Gastroesophageal sphincter (tissue), 4 donors: ENCODE results near the gene IL6ST. TPM values are rescaled to one million over a fixed set of nuclear protein-coding genes. Genes with fewer than 3 reads are reported as not detected.

Experiments
- ATAC-seq: fragments of 150-250 bp; one replicate; pipeline ENCODE4 v1.9.1; 2016; ENCODE audit warnings: mild to moderate bottlenecking, moderate library complexity
- H3K27ac ChIP-seq, 4 donors: fragments of 200-600 bp; sonication (generic) in 3 of 4; 1 replicate in 3 of 4; 2 replicates in 1 of 4; pipeline ENCODE4 v1.5.1; 2016 to 2019
- H3K27me3 ChIP-seq: fragments of 200-600 bp; sonication (generic); one replicate; pipeline ENCODE4 v1.5.1; 2019
- H3K36me3 ChIP-seq, 2 donors: fragments of 200-600 bp; sonication (generic); one replicate each; pipeline ENCODE4 v1.5.1; 2019; ENCODE audit warnings: control low read depth in 1 of 2
- H3K4me1 ChIP-seq, 3 donors: fragments of 200-600 bp; sonication (generic); 1 replicate in 2 of 3; 2 replicates in 1 of 3; pipeline ENCODE4 v1.5.1; 2016 to 2019; ENCODE audit warnings: control low read depth in 2 of 3
- H3K4me3 ChIP-seq, 2 donors: fragments of 200-600 bp; sonication (generic); one replicate each; pipeline ENCODE4 v1.5.1; 2019; ENCODE audit warnings: mild to moderate bottlenecking in 1 of 2, moderate library complexity in 1 of 2
- H3K9me3 ChIP-seq, 3 donors: fragments of 200-600 bp; sonication (generic); one replicate each; pipeline ENCODE4 v1.5.1; 2017 to 2019; ENCODE audit warnings: control low read depth in 2 of 3
- CTCF ChIP-seq, 4 experiments: fragments of 200-600 bp in 2 of 4; fragments of 450-650 bp in 2 of 4; sonication (generic) in 1 of 4; IDR thresholded peaks; one replicate each; pipeline ENCODE4 v1.5.1; 2017 to 2019; ENCODE audit warnings: antibody characterized with exemption in 4 of 4, mild to moderate bottlenecking in 2 of 4, moderate library complexity in 2 of 4
- EP300 ChIP-seq: sonication (generic); formaldehyde crosslinking; IDR thresholded peaks from one replicate; pipeline ENCODE4 v1.6.1; 2017; ENCODE audit warnings: antibody characterized with exemption, mild to moderate bottlenecking
- POLR2A ChIP-seq, 2 donors: fragments of 450-650 bp; IDR thresholded peaks; one replicate each; pipeline ENCODE4 v1.6.1; 2017; ENCODE audit warnings: antibody characterized with exemption in 2 of 2, mild to moderate bottlenecking in 2 of 2, moderate library complexity in 1 of 2
- POLR2AphosphoS5 ChIP-seq: sonication (generic); formaldehyde crosslinking; IDR thresholded peaks from one replicate; pipeline ENCODE4 v1.6.1; 2017; ENCODE audit warnings: antibody characterized with exemption
- WGBS, 2 donors: methylation state at CpG; one replicate each; pipeline ENCODE4 v1.1.5; 2018; ENCODE audit warnings: low coverage in 1 of 2; 5-methylcytosine and 5-hydroxymethylcytosine counted together
- total RNA-seq, 4 donors: library from RNA; depleted of rRNA; stranded (reverse); fragments of >200 nt; gene quantifications; one replicate each; pipeline ENCODE4 v1.1.0, GENCODE V29; 2016

IL6ST gene
- total RNA-seq, 4 donors from 2014 or later, result 351 to 761 (median 435) TPM

GRCh38 chr5:55921617-55922016 is 73.1 kb downstream of the IL6ST start:
- peaks cover 6% of the 10 kb centered on the region for H3K27me3 ChIP-seq
- WGBS, 2 donors, result 88 to 97% methylated on average over 3 to 4 of the region's 4 CpGs
- TF ChIP-seq CTCF (IDR thresholded peaks at IDR 0.05), result no peak
- TF ChIP-seq POLR2A (IDR thresholded peaks at IDR 0.05), result no peak
- TF ChIP-seq POLR2AphosphoS5, result no peak
- no peak for TF ChIP-seq EP300
- no peak overlapping the region for H3K4me3 ChIP-seq
- no peaks in the 10 kb centered on the region for H3K4me1 ChIP-seq
- H3K27ac ChIP-seq, result no peak overlapping the region
- no peaks in the 10 kb centered on the region for H3K9me3 ChIP-seq
- no peaks in the 10 kb centered on the region for H3K36me3 ChIP-seq
- no peak for ATAC-seq

GRCh38 chr5:55920784-55921183 is 74.0 kb downstream of the IL6ST start:
- H3K4me3 ChIP-seq, result no peak overlapping the region
- WGBS, 2 donors, result 71 to 84% methylated on average over 4 of the region's 5 CpGs
- H3K9me3 ChIP-seq, result no peaks in the 10 kb centered on the region
- no peaks in the 10 kb centered on the region for H3K36me3 ChIP-seq
- H3K27ac ChIP-seq, result no peak overlapping the region
- H3K4me1 ChIP-seq, result no peaks in the 10 kb centered on the region
- no peak for TF ChIP-seq CTCF (IDR thresholded peaks at IDR 0.05)
- TF ChIP-seq POLR2AphosphoS5, result no peak
- no peak for TF ChIP-seq POLR2A (IDR thresholded peaks at IDR 0.05)
- no peak for ATAC-seq
- H3K27me3 ChIP-seq, result peaks cover 6% of the 10 kb centered on the region

DNA sequence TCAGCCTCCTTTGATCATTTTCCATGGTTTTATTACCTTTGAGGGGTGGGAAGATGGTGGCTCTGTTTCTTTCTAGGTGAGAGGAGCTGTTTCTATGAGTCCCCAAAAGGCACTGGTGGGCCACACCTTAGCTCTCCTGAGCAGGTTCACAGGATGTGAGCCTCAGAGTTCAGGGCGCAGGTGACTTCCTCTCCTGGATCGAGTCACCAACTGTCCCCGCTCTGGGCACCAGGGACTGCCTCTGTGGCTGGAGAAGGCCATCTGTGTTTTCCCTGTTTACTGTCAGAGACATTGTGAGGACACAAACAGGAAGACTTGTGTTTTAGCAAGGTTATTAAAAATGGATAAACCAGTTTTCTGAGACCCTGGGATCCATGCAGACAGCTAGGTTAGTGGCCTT is 75.1 kb downstream of the IL6ST start:
- no peak overlapping the region for H3K4me3 ChIP-seq
- 100% methylated on average over 2 of the region's 3 CpGs; no CpG with 5 or more reads in 1 of the 2 donors for WGBS, 2 donors
- peaks cover under 1% of the 10 kb centered on the region for H3K27me3 ChIP-seq

DNA sequence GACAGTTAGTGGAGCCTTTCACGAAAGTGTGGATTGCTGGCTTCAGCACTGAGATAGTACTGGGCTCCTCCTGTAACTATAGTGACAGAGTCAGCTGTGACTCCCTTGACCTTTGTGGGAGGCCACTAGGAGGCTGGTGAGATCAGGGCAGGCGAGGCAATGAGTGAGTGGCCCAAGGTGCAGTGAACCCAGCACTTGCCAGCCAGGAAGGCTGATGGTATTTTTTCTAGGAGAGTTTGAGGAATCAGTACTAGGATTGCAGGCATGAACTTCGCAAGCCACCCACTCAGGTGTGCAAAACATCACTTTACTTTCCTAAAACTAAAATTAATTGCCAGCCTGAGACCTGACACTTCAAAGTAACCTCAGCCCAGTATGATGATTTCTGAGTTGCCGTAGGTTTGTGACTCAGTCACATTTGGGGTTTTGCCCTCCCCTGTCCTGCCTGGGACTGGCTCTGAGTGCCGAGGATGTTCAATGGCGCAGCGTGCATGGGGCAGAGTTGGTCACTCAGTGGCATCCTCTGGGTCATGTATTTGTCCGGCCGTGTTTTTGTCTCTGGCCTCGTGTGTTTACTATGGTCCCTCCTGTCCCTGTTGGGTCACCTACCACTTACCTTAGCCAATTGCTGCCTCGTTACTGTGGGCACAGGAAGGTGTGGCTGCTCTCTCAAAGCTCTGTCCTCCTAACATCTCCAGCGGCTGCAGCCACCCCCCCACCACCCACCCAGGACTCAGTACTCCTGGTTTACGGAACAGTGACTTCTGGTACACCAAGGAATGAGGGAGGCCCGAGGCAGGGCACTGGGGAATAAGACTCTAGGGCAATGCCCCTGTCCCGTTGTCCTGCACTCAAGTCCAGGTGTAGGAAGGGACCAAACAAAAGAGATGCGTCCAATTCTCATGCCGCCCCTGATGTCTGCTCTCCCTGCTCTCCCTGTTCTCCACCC is 76.4 kb downstream of the IL6ST start:
- Histone ChIP-seq H3K4me3 (no peak overlapping the region), H3K9me3 (no peaks in the 10 kb centered on the region), H3K27me3 (no peaks in the 10 kb centered on the region), H3K36me3 (no peaks in the 10 kb centered on the region), H3K27ac (no peak overlapping the region), H3K4me1 (no peaks in the 10 kb centered on the region)
- TF ChIP-seq POLR2AphosphoS5 (no peak), CTCF (IDR thresholded peaks at IDR 0.05) (no peak), POLR2A (IDR thresholded peaks at IDR 0.05) (no peak), EP300 (no peak)
- no peak for ATAC-seq
- WGBS, 2 donors, result 85 to 95% methylated on average over 3 to 7 of the region's 17 CpGs

More for the DNA sequence above, 75.1 kb downstream of the IL6ST start:
- no peaks in the 10 kb centered on the region for H3K36me3 ChIP-seq
- no peak overlapping the region for H3K27ac ChIP-seq
- H3K4me1 ChIP-seq, result no peaks in the 10 kb centered on the region
- TF ChIP-seq CTCF (IDR thresholded peaks at IDR 0.05) (no peak), POLR2AphosphoS5 (no peak)
- ATAC-seq, result no peak
- H3K9me3 ChIP-seq, result no peaks in the 10 kb centered on the region
